ENCODE data around the gene ANKRD33B. TPM values are rescaled to one million over a fixed set of nuclear protein-coding genes. Genes with fewer than 3 reads are reported as not detected.
A peak's percentile ranks its signal among the peaks of the same experiment; 100 is the strongest.

The ANKRD33B gene
- total RNA-seq, 4 donors from 2014 or later, result 0.57 to 6.5 (median 1.7) TPM

GRCh38 chr5:10653043-10653442 lies 89.2 kb downstream of the ANKRD33B start:
- intact Hi-C loops (cut with DNase I), result no loop called here
- H3K27ac ChIP-seq, result peak overlapping the region in 1 of 4 donors; percentile 9
- WGBS, 2 donors, result 18 to 43% methylated on average over 3 to 4 of the region's 4 CpGs
- no peak overlapping the region for H3K4me3 ChIP-seq
- peaks cover 0 to 19% (median 4%) of the 10 kb centered on the region in 3 donors for H3K4me1 ChIP-seq
- H3K36me3 ChIP-seq, result peaks cover 0 to 8% (median 0%) of the 10 kb centered on the region in 3 donors
- H3K9me3 ChIP-seq, result no peaks in the 10 kb centered on the region
- DNase-seq, result no peak
- peaks cover 0 to 22% (median 0%) of the 10 kb centered on the region in 4 donors for H3K27me3 ChIP-seq
- TF ChIP-seq CTCF (IDR thresholded peaks at IDR 0.05) (no peak), POLR2A (IDR thresholded peaks at IDR 0.05) (no peak)

- 79 to 80% methylated on average over 12 of the region's 12 CpGs for WGBS, 2 donors
- no peak for DNase-seq
- intact Hi-C loops (cut with DNase I), result no loop called here
Observed at GRCh38 chr5:10653751-10654400, 90.0 kb downstream of the ANKRD33B start.

GRCh38 chr5:10654566-10654965 lies 90.7 kb downstream of the ANKRD33B start:
- H3K4me1 ChIP-seq, result peaks cover 0 to 19% (median 4%) of the 10 kb centered on the region in 3 donors
- no peak for DNase-seq
- intact Hi-C loops (cut with DNase I), result no loop called here
- TF ChIP-seq CTCF (IDR thresholded peaks at IDR 0.05) (no peak), POLR2A (IDR thresholded peaks at IDR 0.05) (no peak)
- H3K27ac ChIP-seq, result no peak overlapping the region
- H3K27me3 ChIP-seq, result peaks cover 0 to 11% (median 0%) of the 10 kb centered on the region in 4 donors
- no peak overlapping the region for H3K4me3 ChIP-seq
- 86 to 97% methylated on average over 12 to 13 of the region's 13 CpGs for WGBS, 2 donors
- H3K36me3 ChIP-seq, result peaks cover 0 to 4% (median 0%) of the 10 kb centered on the region in 3 donors
- no peaks in the 10 kb centered on the region for H3K9me3 ChIP-seq

More at GRCh38 chr5:10653751-10654400, 90.0 kb downstream of the ANKRD33B start:
- peaks cover 0 to 19% (median 4%) of the 10 kb centered on the region in 3 donors for H3K4me1 ChIP-seq
- TF ChIP-seq CTCF (IDR thresholded peaks at IDR 0.05), result no peak
- no peak for TF ChIP-seq POLR2A (IDR thresholded peaks at IDR 0.05)
- H3K36me3 ChIP-seq, result peaks cover 0 to 8% (median 0%) of the 10 kb centered on the region in 3 donors
- H3K9me3 ChIP-seq, result no peaks in the 10 kb centered on the region
- peak overlapping the region in 1 of 4 donors; percentile 9 for H3K27ac ChIP-seq
- peaks cover 0 to 18% (median 0%) of the 10 kb centered on the region in 4 donors for H3K27me3 ChIP-seq
- H3K4me3 ChIP-seq, result no peak overlapping the region

GRCh38 chr5:10655161-10655971 lies 91.5 kb downstream of the ANKRD33B start:
- H3K27me3 ChIP-seq, result peaks cover 0 to 3% (median 0%) of the 10 kb centered on the region in 4 donors
- 62 to 74% methylated on average over 23 of the region's 29 CpGs for WGBS, 2 donors
- no peak for TF ChIP-seq POLR2A (IDR thresholded peaks at IDR 0.05)
- TF ChIP-seq CTCF (IDR thresholded peaks at IDR 0.05), result no peak
- peaks cover 0 to 19% (median 4%) of the 10 kb centered on the region in 3 donors for H3K4me1 ChIP-seq
- intact Hi-C loops (cut with DNase I), result no loop called here
- H3K36me3 ChIP-seq, result no peaks in the 10 kb centered on the region
- no peak for DNase-seq
- H3K4me3 ChIP-seq, result no peak overlapping the region
- no peak overlapping the region for H3K27ac ChIP-seq
- no peaks in the 10 kb centered on the region for H3K9me3 ChIP-seq

All from esophagus squamous epithelium (tissue), 5 donors.